Measurements from ENCODE around the gene MXI1. TPM values are rescaled to one million over a fixed set of nuclear protein-coding genes. Genes with fewer than 3 reads are reported as not detected.

Gene MXI1
- total and polyA plus RNA-seq, 7 donors = 52.2 to 148 (median 92.0) TPM

DNA sequence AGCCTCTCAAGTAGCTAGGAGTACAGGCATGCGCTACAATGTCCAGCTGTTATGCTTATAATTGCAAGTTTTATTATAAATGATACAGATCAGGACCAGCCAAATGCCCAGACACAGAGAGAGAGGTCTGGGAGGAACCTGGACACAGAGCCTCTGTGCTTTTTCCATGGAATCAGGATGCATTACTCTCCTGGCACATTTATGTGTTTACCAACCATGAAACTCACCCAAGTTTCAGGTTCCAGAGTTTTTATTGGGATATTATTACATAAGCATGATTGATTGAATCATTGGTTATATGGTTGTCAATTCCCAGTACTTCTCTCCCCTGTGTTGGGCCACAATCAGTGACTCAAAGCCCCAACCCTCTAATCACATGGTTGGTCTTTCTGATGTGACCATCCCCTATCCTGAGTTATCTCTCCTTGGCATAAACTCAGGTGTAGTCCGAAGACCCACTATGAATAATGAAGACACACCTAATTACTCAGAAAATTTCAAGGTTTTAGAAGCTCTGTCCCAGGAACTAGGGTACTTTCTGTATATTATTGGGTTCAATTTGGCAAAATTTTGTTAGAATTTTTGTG lies 30.6 kb downstream of the MXI1 start:
- H3K4me1 ChIP-seq = peaks cover 0 to 37% (median 2%) of the 10 kb centered on the region in 4 donors

GRCh38 chr10:110239892-110240291 lies 32.5 kb downstream of the MXI1 start:
- H3K27me3 ChIP-seq = no peaks in the 10 kb centered on the region
- intact Hi-C loops (cut with DNase I) = no loop called here
- DNase-seq = no peak
- peaks cover 0 to 7% (median 0%) of the 10 kb centered on the region in 4 donors for H3K36me3 ChIP-seq
- no peak for TF ChIP-seq POLR2AphosphoS5 (IDR thresholded peaks at IDR 0.05)
- TF ChIP-seq POLR2A (IDR thresholded peaks at IDR 0.05) = no peak
- TF ChIP-seq EP300 (IDR thresholded peaks at IDR 0.05) = no peak
- no peak for TF ChIP-seq CTCF (IDR thresholded peaks at IDR 0.05)
- no peak overlapping the region for H3K27ac ChIP-seq
- H3K9me3 ChIP-seq = no peaks in the 10 kb centered on the region
- H3K4me1 ChIP-seq = peaks cover 0 to 43% (median 10%) of the 10 kb centered on the region in 4 donors
- no peak overlapping the region for H3K4me3 ChIP-seq

More for the DNA sequence above, 30.6 kb downstream of the MXI1 start:
- no peak for DNase-seq
- Histone ChIP-seq H3K4me3 (no peak overlapping the region), H3K27ac (no peak overlapping the region), H3K27me3 (no peaks in the 10 kb centered on the region), H3K36me3 (peaks cover 0 to 7% (median 0%) of the 10 kb centered on the region in 4 donors), H3K9me3 (no peaks in the 10 kb centered on the region)
- 94 to 95% methylated on average over 2 of the region's 2 CpGs for WGBS, 2 donors
- no peak for TF ChIP-seq POLR2AphosphoS5 (IDR thresholded peaks at IDR 0.05)
- intact Hi-C loops (cut with DNase I) = no loop called here

DNA sequence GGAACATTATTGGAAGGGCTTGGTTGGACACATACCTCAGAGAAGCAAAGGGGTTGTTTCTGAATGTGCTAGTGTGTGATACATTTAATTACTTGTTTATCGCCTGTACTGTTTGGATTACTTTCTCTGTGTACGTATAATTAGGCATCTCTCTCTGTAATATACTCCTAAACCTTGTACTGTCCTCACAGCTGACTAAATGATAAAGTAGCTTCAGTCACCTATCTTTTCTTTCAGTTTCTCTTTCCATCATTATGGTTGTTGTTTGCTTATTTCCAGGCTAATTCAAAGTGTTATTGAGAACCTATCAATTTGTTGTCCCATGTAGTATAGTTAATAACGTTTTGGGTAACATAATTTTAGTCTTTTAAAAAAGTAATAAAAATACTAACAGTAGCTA lies 34.0 kb downstream of the MXI1 start:
- peaks cover 0 to 43% (median 10%) of the 10 kb centered on the region in 4 donors for H3K4me1 ChIP-seq
- no peak overlapping the region for H3K27ac ChIP-seq
- H3K9me3 ChIP-seq = no peaks in the 10 kb centered on the region
- no peak for DNase-seq
- no peak overlapping the region for H3K4me3 ChIP-seq
- H3K36me3 ChIP-seq = peaks cover 0 to 21% (median 5%) of the 10 kb centered on the region in 4 donors
- H3K27me3 ChIP-seq = no peaks in the 10 kb centered on the region
- intact Hi-C loops (cut with DNase I) = no loop called here
- TF ChIP-seq POLR2A (IDR thresholded peaks at IDR 0.05) = no peak
- TF ChIP-seq POLR2AphosphoS5 (IDR thresholded peaks at IDR 0.05) = no peak
- TF ChIP-seq EP300 (IDR thresholded peaks at IDR 0.05) = no peak
- TF ChIP-seq CTCF (IDR thresholded peaks at IDR 0.05) = no peak
- WGBS, 2 donors = 41 to 54% methylated on average over 3 of the region's 3 CpGs

DNA sequence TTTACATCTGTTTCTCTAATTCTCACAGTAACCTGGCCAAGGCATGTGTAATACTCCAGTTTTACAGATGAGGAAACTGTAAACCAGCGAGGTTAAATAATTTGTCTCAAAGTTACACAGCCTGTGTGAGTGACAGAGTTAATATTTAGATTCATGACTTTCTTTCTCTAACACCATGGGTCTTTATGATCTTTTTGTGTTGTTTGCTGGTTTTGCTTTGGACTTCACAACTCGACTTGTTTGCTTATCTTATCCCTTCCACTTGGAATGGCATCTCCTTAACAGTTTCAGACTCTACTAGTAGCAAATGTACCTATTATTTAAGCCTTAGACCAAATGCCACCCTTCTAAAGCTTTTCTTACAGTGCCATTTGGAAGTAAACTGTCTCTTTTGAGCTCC lies 34.4 kb downstream of the MXI1 start:
- WGBS, 2 donors = 38 to 68% methylated on average over 2 of the region's 2 CpGs
- intact Hi-C loops (cut with DNase I) = no loop called here
- Histone ChIP-seq H3K27ac (no peak overlapping the region), H3K4me3 (no peak overlapping the region), H3K9me3 (no peaks in the 10 kb centered on the region), H3K4me1 (peaks cover 0 to 43% (median 10%) of the 10 kb centered on the region in 4 donors), H3K27me3 (no peaks in the 10 kb centered on the region), H3K36me3 (peaks cover 0 to 23% (median 5%) of the 10 kb centered on the region in 4 donors)
- no peak for DNase-seq
- TF ChIP-seq POLR2A (IDR thresholded peaks at IDR 0.05) = no peak
- no peak for TF ChIP-seq CTCF (IDR thresholded peaks at IDR 0.05)
- no peak for TF ChIP-seq EP300 (IDR thresholded peaks at IDR 0.05)
- TF ChIP-seq POLR2AphosphoS5 (IDR thresholded peaks at IDR 0.05) = no peak

- no peak overlapping the region for H3K27ac ChIP-seq
- WGBS, 2 donors = 91 to 93% methylated on average over 1 of the region's 1 CpG
- H3K27me3 ChIP-seq = no peaks in the 10 kb centered on the region
- peaks cover 0 to 43% (median 10%) of the 10 kb centered on the region in 4 donors for H3K4me1 ChIP-seq
- TF ChIP-seq EP300 (IDR thresholded peaks at IDR 0.05) (no peak), POLR2A (IDR thresholded peaks at IDR 0.05) (no peak), CTCF (IDR thresholded peaks at IDR 0.05) (no peak), POLR2AphosphoS5 (IDR thresholded peaks at IDR 0.05) (no peak)
- intact Hi-C loops (cut with DNase I) = no loop called here
- peaks cover 0 to 18% (median 5%) of the 10 kb centered on the region in 4 donors for H3K36me3 ChIP-seq
- no peak for DNase-seq
- no peak overlapping the region for H3K4me3 ChIP-seq
- no peaks in the 10 kb centered on the region for H3K9me3 ChIP-seq
Measured at GRCh38 chr10:110242511-110242910, 35.1 kb downstream of the MXI1 start.

All from sigmoid colon (tissue), 7 donors.